T follicular helper cell (primary cell): ENCODE data around the gene MTERF4.

Experiments
- DNase-seq: peaks from one replicate; pipeline ENCODE4 v3.0.0-alpha.2; 2020; ENCODE audit warnings: low read depth

MTERF4 gene

DNA sequence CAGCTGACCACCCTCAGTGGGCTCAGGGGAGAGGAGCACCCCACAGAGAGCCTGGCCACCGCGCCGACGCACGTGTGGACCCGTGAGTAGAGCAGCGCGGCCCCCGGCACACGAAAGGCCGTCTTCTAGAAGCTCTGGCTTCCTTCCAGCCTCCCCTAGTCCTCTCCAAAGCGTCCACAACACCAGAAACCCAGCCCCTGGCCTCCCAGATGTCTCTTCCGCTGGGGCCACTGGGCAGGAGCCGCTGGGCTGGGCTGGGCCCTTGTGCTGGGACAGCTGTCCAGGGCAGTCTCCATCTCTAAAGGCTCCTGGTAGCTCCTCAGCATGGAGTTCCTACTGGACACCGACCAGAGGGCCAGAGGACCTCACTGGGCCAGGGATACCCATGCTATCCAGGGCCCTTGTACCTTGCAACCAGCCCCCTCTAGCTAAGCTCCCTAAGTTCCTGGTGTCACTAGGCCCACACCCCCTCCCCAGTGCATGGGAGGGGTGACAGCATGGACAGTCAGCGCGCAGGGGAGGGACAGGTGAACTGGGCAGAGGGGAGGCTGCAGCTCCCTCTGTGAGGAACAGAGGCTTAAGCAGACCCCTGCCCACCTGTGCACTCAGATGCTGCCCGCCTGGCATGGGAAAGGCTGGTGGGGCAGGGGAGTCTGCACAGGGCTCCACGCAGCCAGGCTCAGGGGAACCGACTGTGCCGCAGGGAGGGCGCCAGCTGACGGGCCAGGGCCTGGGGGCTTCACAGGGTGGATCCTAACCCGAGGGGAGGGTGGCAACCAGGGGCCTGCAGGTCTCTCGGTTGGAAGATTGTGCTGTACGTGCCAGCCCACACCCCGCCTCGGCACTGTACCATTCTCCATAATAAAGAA lies 32.9 kb downstream of the MTERF4 start:
- no peak for DNase-seq

GRCh38 chr2:241068136-241068941 lies 33.7 kb downstream of the MTERF4 start:
- no peak for DNase-seq

GRCh38 chr2:241067501-241068135 lies 34.5 kb downstream of the MTERF4 start:
- DNase-seq, result no peak

DNA sequence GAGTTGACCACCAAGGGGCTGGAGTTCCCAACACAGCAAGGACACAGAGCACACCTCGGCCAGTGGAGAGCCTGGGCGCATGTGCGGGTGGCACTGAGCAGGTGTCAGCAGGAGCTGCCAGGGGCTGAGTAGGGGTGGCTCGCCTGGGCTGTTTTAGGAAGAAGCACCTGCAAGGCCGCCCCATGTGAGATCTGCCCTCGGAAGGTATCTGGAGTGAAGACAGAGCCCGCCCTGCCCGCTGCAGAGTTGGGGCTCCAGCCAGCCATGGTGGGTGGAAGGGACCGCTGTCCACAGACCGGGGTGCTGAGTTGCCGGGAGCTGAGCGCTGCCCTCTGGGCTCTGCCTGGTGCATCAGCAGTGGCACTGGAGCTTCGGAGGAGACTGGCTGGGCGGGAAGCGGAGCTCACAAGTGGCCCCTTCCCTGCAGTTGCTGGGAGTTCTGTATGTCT lies 35.2 kb downstream of the MTERF4 start:
- no peak for DNase-seq

GRCh38 chr2:241066171-241066892 lies 35.8 kb downstream of the MTERF4 start:
- no peak for DNase-seq

DNA sequence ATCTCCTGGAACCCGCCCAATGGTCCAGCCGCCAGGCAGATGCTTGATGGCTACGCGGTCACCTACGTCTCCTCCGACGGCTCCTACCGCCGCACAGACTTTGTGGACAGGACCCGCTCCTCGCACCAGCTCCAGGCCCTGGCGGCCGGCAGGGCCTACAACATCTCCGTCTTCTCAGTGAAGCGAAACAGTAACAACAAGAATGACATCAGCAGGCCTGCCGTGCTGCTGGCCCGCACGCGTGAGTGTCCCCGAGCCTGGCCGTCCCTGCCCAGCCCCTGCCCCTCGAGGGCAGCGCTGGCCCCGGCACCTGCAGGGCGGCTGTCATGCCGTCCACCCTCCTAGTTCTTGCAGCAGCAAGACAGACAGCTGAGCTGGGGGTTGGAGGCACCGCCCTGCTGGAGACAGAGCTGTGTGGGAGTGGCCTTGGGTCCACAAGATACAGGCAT lies 36.7 kb downstream of the MTERF4 start:
- DNase-seq, result no peak

DNA sequence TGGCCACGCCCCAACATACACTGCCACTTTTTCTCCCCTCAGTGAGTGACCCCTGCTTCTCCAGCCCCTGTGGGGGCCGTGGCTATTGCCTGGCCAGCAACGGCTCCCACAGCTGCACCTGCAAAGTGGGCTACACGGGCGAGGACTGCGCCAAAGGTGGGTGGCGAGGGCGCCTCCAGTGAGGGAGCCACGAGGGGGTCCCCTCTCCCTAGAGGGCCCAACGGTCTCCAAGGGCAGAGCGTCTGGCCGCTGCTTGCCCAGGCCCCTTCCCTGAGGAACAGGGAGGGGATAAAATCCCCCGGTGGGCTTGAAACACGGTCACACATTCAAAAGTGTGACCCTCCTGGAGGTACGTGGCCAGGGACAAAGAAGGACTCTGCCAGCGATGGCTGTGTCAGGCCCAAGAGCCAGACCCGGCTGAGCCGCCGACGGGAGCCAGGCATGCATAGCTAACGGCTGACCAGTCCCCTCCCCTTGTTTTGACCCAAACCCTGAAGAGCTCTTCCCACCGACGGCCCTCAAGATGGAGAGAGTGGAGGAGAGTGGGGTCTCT lies 37.2 kb downstream of the MTERF4 start:
- no peak for DNase-seq

GRCh38 chr2:241064008-241064801 lies 37.9 kb downstream of the MTERF4 start:
- DNase-seq, result peak; percentile 21

GRCh38 chr2:241063587-241063986 lies 38.5 kb downstream of the MTERF4 start:
- DNase-seq, result no peak

DNA sequence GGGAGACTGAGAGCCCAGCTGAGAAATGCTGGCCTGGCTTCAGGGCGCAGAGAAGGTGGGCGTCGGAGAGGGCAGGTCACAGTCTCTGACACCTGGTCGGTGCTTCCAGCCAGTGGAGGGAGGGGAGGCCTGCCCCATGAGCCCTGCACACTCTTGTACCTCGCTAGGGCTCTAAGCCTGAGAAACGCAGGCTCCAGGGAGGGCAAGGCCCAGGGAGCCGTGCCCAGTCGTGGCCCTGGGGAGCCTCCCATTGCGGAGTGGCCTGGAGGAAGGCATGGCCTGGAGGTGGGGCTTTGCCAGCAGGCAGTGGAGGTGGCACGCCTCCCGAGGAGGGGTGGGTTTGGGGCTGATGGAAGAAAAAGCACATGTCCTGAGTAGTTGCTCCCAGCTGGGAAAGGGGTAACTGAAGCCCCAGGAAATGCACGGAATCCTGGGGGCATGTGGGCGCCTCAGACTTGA lies 39.0 kb downstream of the MTERF4 start:
- DNase-seq, result no peak

GRCh38 chr2:241062389-241063092 lies 39.5 kb downstream of the MTERF4 start:
- no peak for DNase-seq

DNA sequence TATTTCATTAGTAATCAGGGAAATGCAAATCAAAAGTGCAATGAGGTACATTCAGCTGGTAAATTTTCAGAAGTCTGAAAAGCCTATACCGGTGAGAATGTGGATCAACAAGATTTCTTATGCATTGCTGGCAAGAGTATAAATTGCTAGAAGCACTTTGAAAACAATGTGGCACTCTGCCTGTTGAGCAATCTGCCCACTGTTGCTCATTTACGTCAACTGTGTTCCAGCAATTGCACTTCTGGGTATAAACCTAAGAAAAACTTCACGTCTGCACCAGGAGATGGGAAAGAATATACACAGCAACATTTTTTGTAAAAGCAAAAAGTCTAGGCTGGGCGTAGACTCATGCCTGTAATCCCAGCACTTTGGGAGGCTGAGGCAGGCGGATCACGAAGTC lies 40.8 kb downstream of the MTERF4 start:
- no peak for DNase-seq

DNA sequence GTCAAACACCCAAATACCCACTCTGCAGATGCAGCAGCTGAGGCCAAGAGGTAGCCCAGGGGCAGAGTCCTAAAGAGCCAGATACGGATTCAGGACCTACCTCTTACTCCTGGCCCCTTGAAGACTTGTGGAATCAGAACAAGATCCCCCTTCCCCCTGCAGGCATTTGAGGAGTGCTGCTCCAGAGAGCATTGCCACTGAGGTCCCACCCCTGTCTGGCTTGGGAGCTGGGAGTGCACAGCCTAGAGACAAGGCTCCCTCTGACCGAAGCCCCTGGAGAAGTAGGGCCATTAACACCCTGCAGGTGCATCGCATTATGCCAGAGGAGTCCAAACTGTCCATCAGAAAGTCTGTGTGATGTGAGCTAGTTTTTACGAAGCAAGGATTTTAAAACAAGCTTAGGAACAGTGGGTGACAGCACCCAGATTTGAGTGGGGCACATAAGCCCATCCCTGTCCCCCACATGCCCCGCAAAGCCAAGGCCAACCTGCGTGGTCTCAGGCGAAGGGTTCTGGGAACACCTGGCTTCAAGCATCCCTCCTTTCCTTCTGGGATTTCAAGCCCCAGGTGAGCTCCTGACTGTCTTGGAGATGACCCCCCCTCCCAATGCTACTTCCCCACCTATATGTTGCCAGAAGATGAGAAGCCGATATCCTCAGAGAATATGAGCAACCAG lies 48.4 kb downstream of the MTERF4 start:
- no peak for DNase-seq

DNA sequence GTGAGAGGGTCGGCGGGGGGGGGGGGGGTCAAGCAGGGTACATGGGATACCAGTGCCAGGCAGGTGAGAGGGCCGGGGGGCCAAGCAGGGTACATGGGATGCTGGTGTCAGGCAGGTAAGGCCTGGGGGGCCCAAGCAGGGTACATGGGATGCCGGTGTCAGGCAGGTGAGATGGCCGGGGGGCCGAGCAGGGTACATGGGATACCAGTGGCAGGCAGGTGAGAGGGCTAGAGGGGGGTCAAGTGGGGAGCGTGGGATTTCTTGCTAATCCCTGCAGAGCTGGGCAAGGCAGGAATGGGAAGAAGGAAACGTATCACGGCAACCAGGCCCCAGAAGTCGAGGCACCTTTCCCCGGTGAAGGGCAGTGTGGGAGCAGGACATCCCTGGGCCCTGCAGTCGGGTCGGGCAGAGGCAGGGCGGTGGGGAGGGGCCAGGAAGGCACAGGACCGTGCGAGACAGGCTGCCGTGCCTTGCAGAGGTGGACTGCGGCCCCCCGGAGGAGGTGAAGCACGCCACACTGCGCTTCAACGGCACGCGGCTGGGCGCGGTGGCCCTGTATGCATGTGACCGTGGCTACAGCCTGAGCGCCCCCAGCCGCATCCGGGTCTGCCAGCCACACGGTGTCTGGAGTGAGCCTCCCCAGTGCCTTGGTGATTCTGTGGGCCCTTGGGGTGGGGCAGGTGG lies 49.3 kb downstream of the MTERF4 start:
- no peak for DNase-seq

GRCh38 chr2:241051578-241052487 lies 50.3 kb downstream of the MTERF4 start:
- DNase-seq, result no peak

GRCh38 chr2:241050624-241051577 lies 51.2 kb downstream of the MTERF4 start:
- DNase-seq, result no peak
